ENCODE results near the gene YWHAQ.

The YWHAQ gene

GRCh38 chr2:9630736-9631552, at the start of gene YWHAQ:
TSS of gene YWHAQ (minus strand) at chr2:9630997. CDS start at chr2:9630452, 545 bp downstream.
- H3K9ac ChIP-seq: peak within 1 kb of the TSS; percentile 97
- H3K4me1 ChIP-seq: peaks cover 37% of the 10 kb centered on the region
- H3K27ac ChIP-seq: peak within 1 kb of the TSS; percentile 95
- no peaks in the 10 kb centered on the region for H3K27me3 ChIP-seq
- peak within 1 kb of the TSS; percentile 79 for H3K4me2 ChIP-seq
- peaks cover 38% of the 10 kb centered on the region for H3K36me3 ChIP-seq
- peaks cover 44% of the 10 kb centered on the region for H4K20me1 ChIP-seq
- H3K9me3 ChIP-seq: peaks cover 17% of the 10 kb centered on the region
- peak within 1 kb of the TSS; percentile 93 for H3K4me3 ChIP-seq
- no peak for TF ChIP-seq Cebpa-rat (IDR thresholded peaks at IDR 0.05)

- Histone ChIP-seq H3K9me3 (no peaks in the 10 kb centered on the region), H3K4me1 (peaks cover 67% of the 10 kb centered on the region), H3K4me2 (peak overlapping the region; percentile 82), H3K27me3 (no peaks in the 10 kb centered on the region), H4K20me1 (no peaks in the 10 kb centered on the region), H3K36me3 (no peaks in the 10 kb centered on the region), H3K4me3 (no peak overlapping the region), H3K27ac (peak overlapping the region; percentile 81), H3K9ac (no peak overlapping the region)
- TF ChIP-seq Cebpa-rat (IDR thresholded peaks at IDR 0.05): no peak
Observed at GRCh38 chr2:9680082-9680481, 49.3 kb upstream of the YWHAQ start.

GRCh38 chr2:9679218-9679617, 48.4 kb upstream of the YWHAQ start:
- no peaks in the 10 kb centered on the region for H3K27me3 ChIP-seq
- H3K9ac ChIP-seq: no peak overlapping the region
- H4K20me1 ChIP-seq: no peaks in the 10 kb centered on the region
- H3K4me3 ChIP-seq: no peak overlapping the region
- no peak overlapping the region for H3K4me2 ChIP-seq
- H3K9me3 ChIP-seq: no peaks in the 10 kb centered on the region
- no peak for TF ChIP-seq Cebpa-rat (IDR thresholded peaks at IDR 0.05)
- peaks cover 66% of the 10 kb centered on the region for H3K4me1 ChIP-seq
- H3K36me3 ChIP-seq: no peaks in the 10 kb centered on the region
- H3K27ac ChIP-seq: peak overlapping the region; percentile 81

- Histone ChIP-seq H3K27ac (no peak overlapping the region), H4K20me1 (no peaks in the 10 kb centered on the region), H3K4me3 (no peak overlapping the region), H3K4me2 (no peak overlapping the region), H3K9ac (no peak overlapping the region), H3K4me1 (peaks cover 66% of the 10 kb centered on the region), H3K36me3 (no peaks in the 10 kb centered on the region), H3K9me3 (no peaks in the 10 kb centered on the region), H3K27me3 (no peaks in the 10 kb centered on the region)
- no peak for TF ChIP-seq Cebpa-rat (IDR thresholded peaks at IDR 0.05)
Observed at GRCh38 chr2:9678544-9678943, 47.7 kb upstream of the YWHAQ start.

GRCh38 chr2:9675415-9676351, 44.9 kb upstream of the YWHAQ start:
- Histone ChIP-seq H3K4me1 (peaks cover 42% of the 10 kb centered on the region), H3K4me3 (no peak overlapping the region), H3K9ac (no peak overlapping the region), H3K9me3 (no peaks in the 10 kb centered on the region), H3K27ac (no peak overlapping the region), H3K36me3 (no peaks in the 10 kb centered on the region), H3K27me3 (no peaks in the 10 kb centered on the region), H4K20me1 (no peaks in the 10 kb centered on the region), H3K4me2 (no peak overlapping the region; the same call in 1 of the 2 replicates)
- TF ChIP-seq Cebpa-rat (IDR thresholded peaks at IDR 0.05): no peak

GRCh38 chr2:9674891-9675414, 44.2 kb upstream of the YWHAQ start:
- Histone ChIP-seq H4K20me1 (no peaks in the 10 kb centered on the region), H3K36me3 (no peaks in the 10 kb centered on the region), H3K9ac (no peak overlapping the region), H3K4me3 (no peak overlapping the region), H3K27ac (no peak overlapping the region), H3K4me1 (peaks cover 42% of the 10 kb centered on the region), H3K4me2 (no peak overlapping the region), H3K9me3 (no peaks in the 10 kb centered on the region), H3K27me3 (no peaks in the 10 kb centered on the region)
- no peak for TF ChIP-seq Cebpa-rat (IDR thresholded peaks at IDR 0.05)

- Histone ChIP-seq H3K4me2 (no peak overlapping the region), H3K27me3 (no peaks in the 10 kb centered on the region), H4K20me1 (no peaks in the 10 kb centered on the region), H3K4me1 (peaks cover 34% of the 10 kb centered on the region), H3K9me3 (no peaks in the 10 kb centered on the region), H3K4me3 (no peak overlapping the region), H3K27ac (no peak overlapping the region), H3K36me3 (no peaks in the 10 kb centered on the region), H3K9ac (no peak overlapping the region)
- TF ChIP-seq Cebpa-rat (IDR thresholded peaks at IDR 0.05): no peak
Observed at GRCh38 chr2:9673914-9674481, 43.2 kb upstream of the YWHAQ start.

- H3K9ac ChIP-seq: no peak overlapping the region
- H3K4me2 ChIP-seq: no peak overlapping the region
- no peak overlapping the region for H3K4me3 ChIP-seq
- H3K36me3 ChIP-seq: no peaks in the 10 kb centered on the region
- H3K27me3 ChIP-seq: no peaks in the 10 kb centered on the region
- no peaks in the 10 kb centered on the region for H4K20me1 ChIP-seq
- no peaks in the 10 kb centered on the region for H3K9me3 ChIP-seq
- no peak for TF ChIP-seq Cebpa-rat (IDR thresholded peaks at IDR 0.05)
- H3K27ac ChIP-seq: no peak overlapping the region
- H3K4me1 ChIP-seq: peaks cover 11% of the 10 kb centered on the region
Observed at GRCh38 chr2:9668687-9669345, 38.0 kb upstream of the YWHAQ start.

- no peak for TF ChIP-seq Cebpa-rat (IDR thresholded peaks at IDR 0.05)
- Histone ChIP-seq H3K9me3 (no peaks in the 10 kb centered on the region), H3K4me3 (no peak overlapping the region), H3K27ac (no peak overlapping the region), H3K36me3 (no peaks in the 10 kb centered on the region), H4K20me1 (no peaks in the 10 kb centered on the region), H3K27me3 (no peaks in the 10 kb centered on the region), H3K4me2 (no peak overlapping the region), H3K9ac (no peak overlapping the region), H3K4me1 (peaks cover 11% of the 10 kb centered on the region)
Observed at GRCh38 chr2:9667826-9668225, 37.0 kb upstream of the YWHAQ start.

Data from BLaER1 (cell line).